ENCODE data around the gene ETDB.

GRCh38 chrX:135081693-135082404 is 38.5 kb downstream of the ETDB start:
- TF ChIP-seq CTCF (conservative IDR thresholded peaks at IDR 0.05; ENCODE audit: low read depth, low read length) (no peak), RFX5 (IDR thresholded peaks at IDR 0.05; ENCODE audit: low read depth, low read length) (no peak), CHD1 (IDR thresholded peaks at IDR 0.05; ENCODE audit: low read depth, low read length) (no peak), RAD21 (IDR thresholded peaks at IDR 0.05; ENCODE audit: low read length) (no peak), POLR2A (IDR thresholded peaks at IDR 0.05; ENCODE audit: low read depth, low read length) (no peak), MAFK (IDR thresholded peaks at IDR 0.05; ENCODE audit: low read depth, low read length) (no peak)

All from IMR-90 (cell line).